Measurements from ENCODE around the gene PRCD.
"Not testable (repeated sequence)": the region's sequence is repeated elsewhere in the genome, so short reads cannot be mapped to it uniquely, and the experiment has no call there.

Gene PRCD

GRCh38 chr17:76558198-76559095 is 18.6 kb downstream of the PRCD start:
- peak; percentile 22 to 68 for DNase-seq

- DNase-seq = not testable (repeated sequence)
These were observed 19.6 kb downstream of the PRCD start for GRCh38 chr17:76559460-76559859.

- DNase-seq = no peak
These were observed 20.4 kb downstream of the PRCD start for GRCh38 chr17:76560036-76560876.

- no peak for DNase-seq
These were observed 21.0 kb downstream of the PRCD start for GRCh38 chr17:76560877-76561221.

GRCh38 chr17:76561332-76561731 is 21.5 kb downstream of the PRCD start:
- no peak for DNase-seq

GRCh38 chr17:76561799-76562268 is 22.0 kb downstream of the PRCD start:
- no peak for DNase-seq

- no peak for DNase-seq
These were observed 22.9 kb downstream of the PRCD start for GRCh38 chr17:76562734-76563148.

- not testable (repeated sequence) for DNase-seq
These were observed 23.5 kb downstream of the PRCD start for GRCh38 chr17:76563359-76563758.

GRCh38 chr17:76564991-76565727 is 25.3 kb downstream of the PRCD start:
- DNase-seq = peak in 1 of 2 experiments; percentile 32

- no peak for DNase-seq
These were observed 26.1 kb downstream of the PRCD start for GRCh38 chr17:76565728-76566612.

GRCh38 chr17:76566613-76566943 is 26.7 kb downstream of the PRCD start:
- no peak for DNase-seq

GRCh38 chr17:76566988-76567431 is 27.2 kb downstream of the PRCD start:
- DNase-seq = no peak

- no peak for DNase-seq
These were observed 28.0 kb downstream of the PRCD start for GRCh38 chr17:76567634-76568432.

- DNase-seq = no peak
These were observed 29.0 kb downstream of the PRCD start for GRCh38 chr17:76568811-76569221.

GRCh38 chr17:76569607-76570279 is 29.9 kb downstream of the PRCD start:
- DNase-seq = no peak

- DNase-seq = no peak
These were observed 30.6 kb downstream of the PRCD start for GRCh38 chr17:76570457-76570856.

- no peak for DNase-seq
These were observed 31.1 kb downstream of the PRCD start for GRCh38 chr17:76570877-76571471.

GRCh38 chr17:76572201-76572910 is 32.5 kb downstream of the PRCD start:
- DNase-seq = no peak

- no peak for DNase-seq
These were observed 33.3 kb downstream of the PRCD start for GRCh38 chr17:76573096-76573495.
